AG04450 (cell line): ENCODE measurements around the gene PPL. TPM values are rescaled to one million over a fixed set of nuclear protein-coding genes. Genes with fewer than 3 reads are reported as not detected.
"Not testable (repeated sequence)": the region's sequence is repeated elsewhere in the genome, so short reads cannot be mapped to it uniquely, and the experiment has no call there.

Experiments
- CTCF ChIA-PET: fragments of 300-600, 350-600 bp; formaldehyde crosslinking; extraction: SDS; loops from one replicate; lab custom pipeline; 2022; ENCODE audit warnings: antibody characterized with exemption, inconsistent platforms; lab: Charles Lee
- POLR2A ChIA-PET: fragments of 350-600 bp; formaldehyde crosslinking; extraction: SDS; loops from one replicate; lab custom pipeline; 2021; ENCODE audit warnings: antibody characterized with exemption, inconsistent platforms; lab: Yijun Ruan, JAX
- DNase-seq: peaks from one replicate; pipeline ENCODE4 v3.0.0-alpha.2; 2011; ENCODE audit warnings: low read depth, low spot score
- H3K27ac ChIP-seq: one replicate; pipeline ENCODE4 v1.5.1; 2012; ENCODE audit warnings: low read depth, low read length, control low read depth
- H3K27me3 ChIP-seq: one replicate; pipeline ENCODE4 v1.6.0; 2012; ENCODE audit warnings: low read length; ENCODE audit not compliant: control insufficient read depth, insufficient read depth
- H3K4me3 ChIP-seq: 2 replicates; pipeline ENCODE4 v1.5.1; 2011; ENCODE audit warnings: mild to moderate bottlenecking, low read depth, low read length, control low read depth
- H3K9me3 ChIP-seq: 2 replicates; pipeline ENCODE4 v1.5.1; 2012; ENCODE audit warnings: low read length; ENCODE audit not compliant: control insufficient read depth, insufficient read depth
- CTCF ChIP-seq: IDR thresholded peaks from 2 replicates; pipeline ENCODE4 v1.5.1; 2011; ENCODE audit warnings: low read depth, low read length, control low read depth, inconsistent platforms
- polyA plus RNA-seq: library from polyadenylated mRNA; depleted of rRNA; stranded (reverse); fragments of >200 nt; gene quantifications from 2 replicates; pipeline ENCODE4 v1.2.3, GENCODE V29; 2011

PPL gene
- polyA plus RNA-seq, 1 experiment, result 2.0 TPM

- Histone ChIP-seq H3K27ac (no peak overlapping the region), H3K4me3 (no peak overlapping the region), H3K27me3 (peaks cover 5% of the 10 kb centered on the region), H3K9me3 (no peaks in the 10 kb centered on the region)
- no peak for TF ChIP-seq CTCF
- ChIA-PET POLR2A (no interaction called here), CTCF (no interaction called here)
- no peak for DNase-seq
Measured at GRCh38 chr16:4972938-4973587, 36.1 kb upstream of the PPL start.

DNA sequence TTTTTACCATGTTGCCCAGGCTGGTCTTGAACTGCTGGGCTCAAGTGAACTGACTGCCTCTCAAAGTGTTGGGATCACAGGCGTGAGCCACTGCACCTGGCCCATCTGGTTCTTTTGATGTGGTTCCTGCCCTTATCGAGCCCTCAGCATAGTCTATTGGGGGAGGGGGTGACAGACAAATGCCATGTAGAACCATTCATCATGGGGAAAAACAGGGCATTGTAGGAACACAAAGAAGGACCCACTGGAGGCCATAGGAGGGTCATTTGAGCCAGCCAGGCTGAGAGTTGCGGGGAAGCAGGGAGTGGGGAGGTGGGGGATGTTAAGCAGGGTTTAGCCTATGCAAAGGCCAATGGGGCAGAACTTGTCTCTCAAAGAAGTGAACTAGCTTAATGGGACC, 33.1 kb upstream of the PPL start:
- POLR2A ChIA-PET, result no interaction called here
- CTCF ChIA-PET, result interaction anchor here (1.2 to 1.7 kb wide), 2 partner anchors 14 to 122 kb away, joined by 3 to 5 read pairs; no protein-coding TSS in a partner anchor
- no peak for TF ChIP-seq CTCF

DNA sequence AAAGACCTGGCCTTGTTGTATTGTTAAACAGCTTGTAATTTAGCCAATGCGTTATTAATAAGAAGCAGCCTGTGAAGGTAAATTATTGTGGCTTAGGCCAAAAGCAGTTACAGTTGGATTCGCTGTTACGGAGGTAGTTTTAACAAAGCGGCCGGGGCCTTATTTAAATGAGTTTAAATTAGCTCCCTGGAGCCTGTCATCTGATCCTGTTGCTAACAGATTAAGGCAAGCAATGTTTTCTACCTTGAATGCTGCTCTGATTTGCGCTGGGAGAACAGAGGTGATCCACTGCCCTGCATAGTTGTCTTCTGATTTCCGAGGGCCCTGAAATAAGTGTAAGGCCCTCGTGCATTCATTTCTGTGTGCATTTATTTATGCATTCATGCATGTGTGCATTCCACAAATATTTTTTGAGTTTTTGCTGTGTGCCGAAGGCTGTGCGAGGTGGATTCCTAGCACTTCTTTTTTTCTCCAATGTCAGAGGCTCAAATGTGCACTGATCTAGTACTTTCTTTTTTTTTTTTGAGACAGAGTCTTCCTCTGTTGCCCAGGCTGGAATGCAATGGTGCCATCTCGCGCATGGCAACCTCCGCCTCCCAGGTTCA, 32.0 kb upstream of the PPL start:
- no peak for TF ChIP-seq CTCF
- DNase-seq, result no peak
- H3K27ac ChIP-seq, result no peak overlapping the region
- POLR2A ChIA-PET, result no interaction called here
- CTCF ChIA-PET, result interaction anchor here (0.6 to 1.7 kb wide), 3 partner anchors 13 to 252 kb away, joined by 3 to 5 read pairs (median 3); no protein-coding TSS in a partner anchor
- no peaks in the 10 kb centered on the region for H3K9me3 ChIP-seq
- peaks cover 5% of the 10 kb centered on the region for H3K27me3 ChIP-seq
- no peak overlapping the region for H3K4me3 ChIP-seq

More for the DNA sequence above, 33.1 kb upstream of the PPL start:
- Histone ChIP-seq H3K9me3 (no peaks in the 10 kb centered on the region), H3K27ac (no peak overlapping the region), H3K4me3 (no peak overlapping the region), H3K27me3 (peaks cover 5% of the 10 kb centered on the region)
- DNase-seq, result no peak

DNA sequence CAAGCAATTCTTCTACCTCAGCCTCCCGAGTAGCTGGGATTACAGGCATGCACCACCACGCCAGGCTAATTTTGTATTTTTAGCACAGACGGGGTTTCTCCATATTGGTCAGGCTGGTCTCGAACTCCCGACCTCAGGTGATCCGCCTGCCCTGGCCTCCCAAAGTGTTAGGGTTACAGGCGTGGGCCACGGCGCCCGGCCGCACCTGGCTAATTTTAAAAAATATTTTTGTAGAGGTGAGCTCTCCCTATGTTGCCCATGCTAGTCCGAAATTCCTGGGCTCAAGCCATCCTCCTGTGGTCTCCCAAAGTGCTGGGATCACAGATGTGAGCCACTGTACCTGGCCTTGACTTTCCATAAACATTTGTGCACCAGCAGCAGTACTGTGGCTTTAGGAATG, 31.3 kb upstream of the PPL start:
- CTCF ChIA-PET, H3K27me3 ChIP-seq, H3K4me3 ChIP-seq, POLR2A ChIA-PET, H3K9me3 ChIP-seq, DNase-seq, H3K27ac ChIP-seq: not testable (repeated sequence)

- no peak for TF ChIP-seq CTCF
- H3K9me3 ChIP-seq, result no peaks in the 10 kb centered on the region
- H3K4me3 ChIP-seq, result no peak overlapping the region
- H3K27ac ChIP-seq, result no peak overlapping the region
- no peak for DNase-seq
- H3K27me3 ChIP-seq, result peaks cover 3% of the 10 kb centered on the region
- POLR2A ChIA-PET, result no interaction called here
- CTCF ChIA-PET, result interaction anchor here (0.6 to 1.7 kb wide), 3 partner anchors 11 to 127 kb away, joined by 3 to 5 read pairs (median 3); no protein-coding TSS in a partner anchor
Measured at GRCh38 chr16:4966736-4967453, 29.9 kb upstream of the PPL start.

DNA sequence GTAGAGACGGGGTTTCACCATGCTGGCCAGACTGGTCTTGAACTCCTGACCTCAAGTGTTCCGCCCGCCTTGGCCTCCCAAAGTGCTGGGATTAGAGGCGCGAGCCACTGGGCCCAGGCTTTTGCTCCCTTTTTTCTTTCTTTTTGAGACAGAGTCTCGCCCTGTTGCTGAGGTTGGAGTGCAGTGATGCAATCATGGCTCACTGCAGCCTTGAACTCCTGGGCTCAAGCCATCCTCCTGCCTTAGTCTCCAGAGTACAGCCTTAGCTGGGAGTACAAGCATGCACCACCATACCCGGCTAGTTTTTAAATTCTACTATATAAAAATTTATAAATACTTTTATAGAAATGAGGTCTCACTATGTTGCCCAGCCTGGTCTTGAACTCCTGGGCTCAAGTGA, 26.6 kb upstream of the PPL start:
- H3K9me3 ChIP-seq, POLR2A ChIA-PET, DNase-seq, H3K27ac ChIP-seq, H3K4me3 ChIP-seq, CTCF ChIA-PET: not testable (repeated sequence)
- peaks cover 15% of the 10 kb centered on the region for H3K27me3 ChIP-seq
